Neutrophil (primary cell): Measurements from ENCODE around the gene TRANK1.

Source experiments
- H3K27ac ChIP-seq: fragments of 200-600 bp; sonication (generic); 2 replicates; pipeline ENCODE4 v1.5.1; 2016; ENCODE audit warnings: mild to moderate bottlenecking, moderate library complexity
- H3K27me3 ChIP-seq: fragments of 200-600 bp; sonication (generic); 2 replicates; pipeline ENCODE4 v1.6.0; 2016; ENCODE audit warnings: mild to moderate bottlenecking
- H3K36me3 ChIP-seq: fragments of 200-600 bp; sonication (generic); 2 replicates; pipeline ENCODE4 v1.5.1; 2017
- H3K4me1 ChIP-seq, 2 experiments: fragments of 200-600 bp in 1 of 2; sonication (generic) in 1 of 2; 1 replicate in 1 of 2; 2 replicates in 1 of 2; pipeline versions ENCODE4 v1.5.1 to v1.6.1; 2013 to 2016; ENCODE audit warnings: low read depth in 1 of 2, low read length in 1 of 2, mild to moderate bottlenecking in 1 of 2, moderate library complexity in 1 of 2; ENCODE audit not compliant: control insufficient read depth in 1 of 2, insufficient read depth in 1 of 2
- H3K4me3 ChIP-seq, 2 experiments: fragments of 200-600 bp in 1 of 2; sonication (generic) in 1 of 2; 1 replicate in 1 of 2; 2 replicates in 1 of 2; pipeline ENCODE4 v1.5.1; 2013 to 2016; ENCODE audit warnings: low read depth in 1 of 2, low read length in 1 of 2, mild to moderate bottlenecking in 1 of 2, moderate library complexity in 1 of 2
- H3K9me3 ChIP-seq: fragments of 200-600 bp; sonication (generic); 2 replicates; pipeline ENCODE4 v1.5.1; 2016
- TF ChIP-seq, protein P1 (sequence below): fragments of 200-600 bp; sonication (generic); IDR thresholded peaks from 2 replicates; pipeline ENCODE4 v1.5.1; 2016; ENCODE audit warnings: antibody characterized with exemption

TRANK1 gene

GRCh38 chr3:36840453-36840921, 104.4 kb downstream of the TRANK1 start:
- TF ChIP-seq, protein P1, sequence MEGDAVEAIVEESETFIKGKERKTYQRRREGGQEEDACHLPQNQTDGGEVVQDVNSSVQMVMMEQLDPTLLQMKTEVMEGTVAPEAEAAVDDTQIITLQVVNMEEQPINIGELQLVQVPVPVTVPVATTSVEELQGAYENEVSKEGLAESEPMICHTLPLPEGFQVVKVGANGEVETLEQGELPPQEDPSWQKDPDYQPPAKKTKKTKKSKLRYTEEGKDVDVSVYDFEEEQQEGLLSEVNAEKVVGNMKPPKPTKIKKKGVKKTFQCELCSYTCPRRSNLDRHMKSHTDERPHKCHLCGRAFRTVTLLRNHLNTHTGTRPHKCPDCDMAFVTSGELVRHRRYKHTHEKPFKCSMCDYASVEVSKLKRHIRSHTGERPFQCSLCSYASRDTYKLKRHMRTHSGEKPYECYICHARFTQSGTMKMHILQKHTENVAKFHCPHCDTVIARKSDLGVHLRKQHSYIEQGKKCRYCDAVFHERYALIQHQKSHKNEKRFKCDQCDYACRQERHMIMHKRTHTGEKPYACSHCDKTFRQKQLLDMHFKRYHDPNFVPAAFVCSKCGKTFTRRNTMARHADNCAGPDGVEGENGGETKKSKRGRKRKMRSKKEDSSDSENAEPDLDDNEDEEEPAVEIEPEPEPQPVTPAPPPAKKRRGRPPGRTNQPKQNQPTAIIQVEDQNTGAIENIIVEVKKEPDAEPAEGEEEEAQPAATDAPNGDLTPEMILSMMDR = no peak

DNA sequence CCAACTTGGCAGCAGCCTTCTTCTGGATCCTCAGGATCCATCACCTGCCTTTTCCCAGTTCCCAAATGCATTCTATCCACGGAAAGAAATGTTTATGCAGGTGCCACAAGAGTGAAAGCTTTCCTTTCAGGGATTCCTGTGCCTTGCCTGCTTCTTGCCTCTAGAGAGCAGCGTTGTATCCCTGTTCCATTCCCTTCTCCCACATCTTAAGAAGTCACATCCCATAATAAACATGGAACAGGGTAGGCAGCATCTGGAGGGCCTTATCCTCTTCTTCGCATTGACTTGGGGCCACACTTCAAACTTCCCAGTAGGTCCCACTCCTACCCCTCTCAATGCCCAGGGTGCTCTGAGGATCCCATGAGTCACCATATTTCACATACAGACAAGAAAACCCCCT, 107.8 kb downstream of the TRANK1 start:
- H3K9me3 ChIP-seq = no peaks in the 10 kb centered on the region
- H3K27me3 ChIP-seq = no peaks in the 10 kb centered on the region
- H3K4me1 ChIP-seq = no peaks in the 10 kb centered on the region
- no peak overlapping the region for H3K27ac ChIP-seq
- peaks cover 92% of the 10 kb centered on the region for H3K36me3 ChIP-seq
- H3K4me3 ChIP-seq = no peak overlapping the region
- TF ChIP-seq, protein P1 = no peak

More at GRCh38 chr3:36840453-36840921, 104.4 kb downstream of the TRANK1 start:
- H3K4me3 ChIP-seq = no peak overlapping the region
- H3K27ac ChIP-seq = no peak overlapping the region
- H3K36me3 ChIP-seq = peaks cover 95% of the 10 kb centered on the region
- no peaks in the 10 kb centered on the region for H3K27me3 ChIP-seq
- H3K9me3 ChIP-seq = no peaks in the 10 kb centered on the region
- H3K4me1 ChIP-seq = no peaks in the 10 kb centered on the region

DNA sequence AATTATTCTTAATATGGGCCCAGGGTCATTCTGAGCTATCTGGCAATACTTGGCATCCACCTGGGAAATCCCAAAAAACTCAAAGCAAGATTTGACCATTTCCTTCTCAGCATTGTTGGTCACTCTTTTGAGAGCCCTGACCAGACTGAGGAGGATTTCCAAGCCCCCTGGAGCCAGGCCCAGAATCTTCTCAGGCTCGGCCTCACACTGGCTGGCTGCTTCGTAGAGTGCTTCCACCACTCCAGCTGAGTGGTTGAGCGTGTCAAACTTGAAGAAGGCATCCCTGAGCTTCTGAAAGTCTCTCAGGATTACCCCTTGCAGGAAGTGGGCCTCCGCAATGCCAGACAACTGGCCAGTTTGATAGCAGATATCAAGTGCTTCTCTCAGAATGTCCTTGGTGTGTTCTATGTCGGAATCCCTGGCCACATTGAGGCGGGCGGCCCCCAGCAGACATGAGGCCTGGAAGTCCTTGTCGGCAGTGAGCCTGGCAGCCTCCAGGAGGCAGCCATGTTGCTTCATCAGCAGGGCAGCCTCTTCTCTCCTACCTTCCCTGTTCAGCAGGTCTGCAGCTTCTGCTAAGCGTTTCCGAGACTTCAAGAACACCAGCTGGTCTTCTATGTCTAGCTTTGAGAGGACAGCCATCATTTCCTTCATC, 111.6 kb downstream of the TRANK1 start:
- H3K9me3 ChIP-seq = no peaks in the 10 kb centered on the region
- no peak overlapping the region for H3K27ac ChIP-seq
- TF ChIP-seq, protein P1 = no peak
- H3K36me3 ChIP-seq = peaks cover 93% of the 10 kb centered on the region
- no peak overlapping the region for H3K4me3 ChIP-seq
- no peaks in the 10 kb centered on the region for H3K4me1 ChIP-seq
- H3K27me3 ChIP-seq = no peaks in the 10 kb centered on the region

DNA sequence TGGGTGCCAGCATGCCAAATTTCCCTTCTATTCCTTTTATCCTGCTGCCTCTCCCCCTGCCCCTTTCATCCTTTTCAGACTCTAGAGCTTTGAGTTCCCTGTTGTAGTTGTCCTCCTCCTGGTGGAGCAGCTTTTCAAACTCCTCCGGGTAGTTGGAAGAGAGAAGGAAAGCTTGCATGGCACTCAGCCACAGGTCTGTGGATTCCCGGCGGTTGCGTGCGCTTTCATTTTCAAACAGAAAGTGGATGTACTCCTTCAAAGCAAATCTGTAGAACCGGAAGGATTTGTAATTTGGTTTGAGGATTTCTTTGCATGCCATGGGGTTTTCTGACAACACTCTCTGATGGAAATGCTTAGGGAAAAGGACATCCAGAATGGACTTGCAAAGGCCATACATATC, 112.4 kb downstream of the TRANK1 start:
- Histone ChIP-seq H3K4me3 (no peak overlapping the region), H3K27ac (no peak overlapping the region), H3K27me3 (no peaks in the 10 kb centered on the region), H3K4me1 (no peaks in the 10 kb centered on the region), H3K9me3 (no peaks in the 10 kb centered on the region), H3K36me3 (peaks cover 93% of the 10 kb centered on the region)
- TF ChIP-seq, protein P1 = no peak

GRCh38 chr3:36827133-36827532, 117.7 kb downstream of the TRANK1 start:
- H3K36me3 ChIP-seq = peaks cover 79% of the 10 kb centered on the region
- TF ChIP-seq, protein P1 = no peak
- no peaks in the 10 kb centered on the region for H3K27me3 ChIP-seq

More at GRCh38 chr3:36827133-36827532, 117.7 kb downstream of the TRANK1 start:
- no peaks in the 10 kb centered on the region for H3K4me1 ChIP-seq
- no peak overlapping the region for H3K4me3 ChIP-seq
- H3K27ac ChIP-seq = no peak overlapping the region
- H3K9me3 ChIP-seq = no peaks in the 10 kb centered on the region
